ENCODE results near the gene OPA3.

The OPA3 gene

GRCh38 chr19:45498411-45499195, 86.0 kb downstream of the OPA3 start, which contains the start of gene PPM1N:
Gene PPM1N, plus strand, starts transcription at chr19:45498443. Its CDS starts 30 bp downstream, at chr19:45498473.
- DNase-seq (ENCODE audit: low spot score), result no peak
- ChIA-PET CTCF (interaction anchor here (0.7 to 1.8 kb wide), 3 partner anchors 20 to 354 kb away, joined by 3 to 5 read pairs (median 5); no protein-coding TSS in a partner anchor), POLR2A (ENCODE audit: low non-redundant PET) (interaction anchor here (0.6 kb wide), 1 partner anchor 51 kb away, joined by 3 read pairs; no protein-coding TSS in a partner anchor)
- TF ChIP-seq CTCF (conservative IDR thresholded peaks at IDR 0.05; ENCODE audit: low read depth), result peak; percentile 19; the same call in 1 of the 2 replicates
- H3K27ac ChIP-seq, result peak within 1 kb of the TSS; percentile 64

GRCh38 chr19:45497791-45498190, 86.8 kb downstream of the OPA3 start:
- no peak for TF ChIP-seq CTCF (conservative IDR thresholded peaks at IDR 0.05; ENCODE audit: low read depth)
- no peak overlapping the region; the same call in 1 of the 2 replicates for H3K27ac ChIP-seq
- POLR2A ChIA-PET (ENCODE audit: low non-redundant PET), result interaction anchor here (0.6 kb wide), 1 partner anchor 119 kb away, joined by 3 read pairs; no protein-coding TSS in a partner anchor
- CTCF ChIA-PET, result interaction anchor here (0.6 to 1.8 kb wide), 4 partner anchors 58 to 353 kb away, joined by 4 to 5 read pairs (median 4); no protein-coding TSS in a partner anchor
- DNase-seq (ENCODE audit: low spot score), result no peak

- no peak for DNase-seq (ENCODE audit: low spot score)
- ChIA-PET CTCF (interaction anchor here (2.1 kb wide), 1 partner anchor 11 kb away, joined by 15 read pairs; no protein-coding TSS in a partner anchor), POLR2A (ENCODE audit: low non-redundant PET) (interaction anchor here (0.5 kb wide), 1 partner anchor 19 kb away, joined by 8 read pairs; no protein-coding TSS in a partner anchor)
- no peak for TF ChIP-seq CTCF (conservative IDR thresholded peaks at IDR 0.05; ENCODE audit: low read depth)
- H3K27ac ChIP-seq, result peak overlapping the region; percentile 64
Measured at GRCh38 chr19:45496349-45496953, 88.2 kb downstream of the OPA3 start.

- ChIA-PET POLR2A (ENCODE audit: low non-redundant PET) (no interaction called here), CTCF (interaction anchor here (1.1 to 2.1 kb wide), 6 partner anchors 8 to 56 kb away, joined by 3 to 15 read pairs (median 8); no protein-coding TSS in a partner anchor)
- no peak overlapping the region for H3K27ac ChIP-seq
- no peak for DNase-seq (ENCODE audit: low spot score)
- no peak for TF ChIP-seq CTCF (conservative IDR thresholded peaks at IDR 0.05; ENCODE audit: low read depth)
Measured at GRCh38 chr19:45495178-45495577, 89.4 kb downstream of the OPA3 start.

- CTCF ChIA-PET, result interaction anchor here (0.6 to 1.5 kb wide), 6 partner anchors 9 to 157 kb away, joined by 3 to 11 read pairs (median 5); no protein-coding TSS in a partner anchor
- POLR2A ChIA-PET (ENCODE audit: low non-redundant PET), result no interaction called here
- no peak for TF ChIP-seq CTCF (conservative IDR thresholded peaks at IDR 0.05; ENCODE audit: low read depth)
- DNase-seq (ENCODE audit: low spot score), result no peak
- no peak overlapping the region for H3K27ac ChIP-seq
Measured at GRCh38 chr19:45494261-45494916, 90.2 kb downstream of the OPA3 start.
